AG09319 (cell line): Measurements from ENCODE around the gene VSIG2.
A peak's percentile ranks its signal among the peaks of the same experiment; 100 is the strongest.

Experiments
- DNase-seq: peaks from one replicate; pipeline ENCODE4 v3.0.0-alpha.2; 2010; ENCODE audit warnings: low read depth; ENCODE audit errors: extremely low read depth
- TF ChIP-seq, protein P1 (sequence below): IDR thresholded peaks from 2 replicates; pipeline ENCODE4 v1.5.1; 2011; ENCODE audit warnings: low read depth, mild to moderate bottlenecking, inconsistent platforms, low read length, moderate library complexity

VSIG2 gene, protein sequence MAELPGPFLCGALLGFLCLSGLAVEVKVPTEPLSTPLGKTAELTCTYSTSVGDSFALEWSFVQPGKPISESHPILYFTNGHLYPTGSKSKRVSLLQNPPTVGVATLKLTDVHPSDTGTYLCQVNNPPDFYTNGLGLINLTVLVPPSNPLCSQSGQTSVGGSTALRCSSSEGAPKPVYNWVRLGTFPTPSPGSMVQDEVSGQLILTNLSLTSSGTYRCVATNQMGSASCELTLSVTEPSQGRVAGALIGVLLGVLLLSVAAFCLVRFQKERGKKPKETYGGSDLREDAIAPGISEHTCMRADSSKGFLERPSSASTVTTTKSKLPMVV

DNA sequence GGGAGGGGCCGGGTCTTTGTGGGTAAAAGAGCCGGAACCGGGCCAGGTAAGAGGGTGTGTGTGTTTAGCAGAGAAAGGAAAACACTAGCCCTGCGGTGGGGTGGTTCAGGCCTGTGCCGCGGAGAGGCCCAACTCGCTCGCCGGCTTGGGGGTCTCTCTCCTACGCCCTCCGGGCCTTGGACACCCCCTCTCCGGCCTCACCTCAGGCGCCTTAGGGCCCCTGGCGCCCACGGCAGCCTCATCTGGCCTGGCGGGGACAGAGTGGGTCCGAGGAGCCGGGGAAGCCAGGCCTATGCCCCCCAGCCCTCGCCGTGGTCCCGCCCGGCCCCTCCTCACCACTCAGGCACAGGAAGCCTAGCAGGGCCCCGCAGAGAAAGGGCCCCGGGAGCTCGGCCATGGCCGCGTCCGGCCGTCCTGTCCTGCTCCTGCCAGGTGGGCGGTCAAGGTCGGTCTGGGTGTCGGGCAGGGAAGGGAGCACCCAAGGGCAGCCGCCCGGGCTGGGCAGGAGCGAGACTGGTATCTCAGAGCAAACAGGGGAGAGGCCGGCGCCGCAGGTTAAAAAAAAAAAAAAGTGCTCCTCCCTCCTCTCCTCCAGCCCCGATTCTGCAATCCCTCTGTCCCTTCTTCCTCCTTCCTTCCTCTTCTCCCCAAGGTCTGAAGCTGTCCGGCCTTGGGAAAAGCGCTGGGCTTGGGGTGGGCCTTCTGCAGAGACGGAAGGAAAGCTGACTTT is at the start of gene VSIG2:
Gene VSIG2, minus strand, starts transcription at position 515 of the 730 bp plus-strand sequence. Its CDS starts 118 bp downstream, at position 397.
- TF ChIP-seq, protein P1, sequence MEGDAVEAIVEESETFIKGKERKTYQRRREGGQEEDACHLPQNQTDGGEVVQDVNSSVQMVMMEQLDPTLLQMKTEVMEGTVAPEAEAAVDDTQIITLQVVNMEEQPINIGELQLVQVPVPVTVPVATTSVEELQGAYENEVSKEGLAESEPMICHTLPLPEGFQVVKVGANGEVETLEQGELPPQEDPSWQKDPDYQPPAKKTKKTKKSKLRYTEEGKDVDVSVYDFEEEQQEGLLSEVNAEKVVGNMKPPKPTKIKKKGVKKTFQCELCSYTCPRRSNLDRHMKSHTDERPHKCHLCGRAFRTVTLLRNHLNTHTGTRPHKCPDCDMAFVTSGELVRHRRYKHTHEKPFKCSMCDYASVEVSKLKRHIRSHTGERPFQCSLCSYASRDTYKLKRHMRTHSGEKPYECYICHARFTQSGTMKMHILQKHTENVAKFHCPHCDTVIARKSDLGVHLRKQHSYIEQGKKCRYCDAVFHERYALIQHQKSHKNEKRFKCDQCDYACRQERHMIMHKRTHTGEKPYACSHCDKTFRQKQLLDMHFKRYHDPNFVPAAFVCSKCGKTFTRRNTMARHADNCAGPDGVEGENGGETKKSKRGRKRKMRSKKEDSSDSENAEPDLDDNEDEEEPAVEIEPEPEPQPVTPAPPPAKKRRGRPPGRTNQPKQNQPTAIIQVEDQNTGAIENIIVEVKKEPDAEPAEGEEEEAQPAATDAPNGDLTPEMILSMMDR = no peak

DNA sequence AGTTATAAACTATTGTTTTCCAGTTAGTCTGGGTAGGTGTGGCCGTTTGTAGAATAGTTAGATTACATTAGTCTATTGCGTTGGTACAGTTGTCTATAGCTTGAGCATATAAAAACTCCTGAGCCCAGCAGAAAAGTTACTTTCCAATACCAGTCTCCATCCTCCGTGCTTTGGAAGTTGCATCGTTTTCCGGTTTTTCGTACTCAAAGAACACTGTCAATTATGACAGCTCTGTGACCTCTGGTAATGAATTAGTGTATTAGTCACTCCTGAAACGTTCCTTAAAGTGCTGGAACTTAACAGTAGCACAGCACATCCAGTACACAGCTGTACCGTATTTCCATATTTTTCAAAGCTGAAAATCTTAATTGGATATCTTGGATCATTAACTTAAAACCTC is 49.0 kb upstream of the VSIG2 start:
- no peak for DNase-seq
- TF ChIP-seq, protein P1 = no peak

More for the DNA sequence above, at the start of gene VSIG2:
- DNase-seq = no peak

DNA sequence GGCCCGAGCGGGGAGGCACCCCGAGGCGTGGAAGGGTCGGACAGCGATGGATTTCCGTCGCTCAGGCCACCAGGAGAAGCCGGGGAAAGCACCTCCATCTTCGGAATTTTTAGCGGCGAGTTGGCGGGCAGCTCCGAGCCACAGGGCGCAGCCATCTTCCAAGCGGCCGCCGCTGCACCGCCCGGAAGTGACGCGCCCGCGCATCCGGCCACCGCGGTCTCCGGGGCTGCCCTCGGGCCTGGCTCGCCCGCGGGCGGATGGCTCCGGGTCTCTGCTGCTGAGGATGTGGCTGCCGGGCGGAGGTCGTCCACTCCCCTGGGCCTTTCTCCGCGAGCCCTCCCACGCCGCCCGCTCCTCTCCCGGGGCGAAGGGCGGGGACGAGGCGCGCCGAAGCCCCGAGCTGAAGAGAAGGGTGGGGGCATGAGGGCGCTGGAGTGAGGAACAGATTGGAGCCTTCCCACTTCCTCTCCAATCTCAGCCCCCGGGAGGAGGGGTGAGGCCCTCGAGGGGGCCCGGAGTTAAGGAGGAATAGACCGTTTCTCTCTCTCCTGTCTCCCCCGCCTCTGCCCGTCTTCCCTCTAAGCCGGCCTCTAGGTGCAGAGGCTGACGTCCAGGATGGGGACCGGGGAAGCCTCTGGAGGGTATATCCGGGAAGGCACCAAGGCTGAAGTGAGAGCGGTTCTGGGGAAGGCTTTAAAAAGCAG is 48.3 kb upstream of the VSIG2 start, which contains the start of gene MSANTD2:
Gene MSANTD2, minus strand, starts transcription at position 181 of the 704 bp plus-strand sequence. Its CDS starts 26 bp downstream, at position 155.
- peak; percentile 29 for DNase-seq
- TF ChIP-seq, protein P1 = no peak

DNA sequence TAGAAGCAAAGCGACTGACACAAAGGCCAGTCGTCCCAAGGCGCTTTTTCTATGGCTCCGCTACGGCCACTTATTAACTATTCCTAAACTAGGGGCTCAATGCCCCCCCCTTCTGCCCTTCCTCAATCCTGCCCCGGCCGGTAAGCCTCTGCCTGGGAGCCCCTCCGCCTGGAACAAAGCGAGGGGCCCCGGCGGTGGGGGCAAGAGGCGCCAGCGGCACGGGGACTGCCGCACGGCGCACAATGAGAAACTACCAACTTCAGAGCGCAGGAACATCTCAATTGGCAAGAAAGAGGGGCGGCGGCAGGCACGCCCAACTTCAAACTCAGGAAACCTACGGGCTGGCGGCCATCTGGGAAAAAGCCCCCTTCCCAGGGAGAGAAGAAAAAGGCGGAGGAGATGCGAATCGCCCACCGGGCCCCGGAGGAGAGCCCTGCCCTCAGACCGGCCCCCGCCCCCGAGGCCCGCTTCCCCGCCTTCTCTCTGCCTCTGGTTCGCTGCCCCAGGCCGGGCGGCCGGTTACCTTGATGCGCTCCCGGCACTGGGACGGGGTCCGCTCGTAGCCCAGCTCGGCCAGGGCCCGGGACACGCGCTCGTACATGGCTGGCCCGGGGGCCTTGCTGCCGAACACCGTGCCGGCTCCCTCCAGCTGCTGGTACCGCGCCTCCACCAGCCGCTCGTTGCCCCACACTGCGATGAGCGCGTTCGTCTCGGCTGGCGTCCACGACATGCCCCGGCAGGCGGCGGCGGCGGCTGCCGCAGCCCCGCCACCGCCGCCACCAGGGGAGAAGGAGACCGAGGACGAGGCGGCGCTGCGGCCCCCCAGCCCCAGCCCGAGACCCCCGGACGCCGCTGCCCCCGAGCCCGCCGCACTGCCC is 47.5 kb upstream of the VSIG2 start:
- DNase-seq = no peak
- TF ChIP-seq, protein P1 = no peak

DNA sequence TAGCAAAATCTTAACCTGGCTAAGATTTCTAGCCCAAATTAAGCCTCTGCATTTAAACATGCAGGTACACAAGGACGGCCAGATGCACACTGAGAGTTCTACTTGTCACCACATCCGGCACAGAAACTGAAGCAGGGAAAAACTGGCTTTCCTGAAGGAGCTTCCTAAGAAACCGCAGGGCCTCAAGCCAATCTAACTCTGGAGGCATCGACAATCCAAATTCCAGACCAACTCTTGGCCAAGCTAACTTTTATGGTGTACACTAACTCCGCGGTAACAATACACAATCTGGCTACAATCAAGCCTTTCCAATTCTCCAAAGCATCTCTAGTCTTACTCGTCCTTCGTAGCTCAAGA is 46.9 kb upstream of the VSIG2 start:
- TF ChIP-seq, protein P1 = no peak
- peak; percentile 28 for DNase-seq

DNA sequence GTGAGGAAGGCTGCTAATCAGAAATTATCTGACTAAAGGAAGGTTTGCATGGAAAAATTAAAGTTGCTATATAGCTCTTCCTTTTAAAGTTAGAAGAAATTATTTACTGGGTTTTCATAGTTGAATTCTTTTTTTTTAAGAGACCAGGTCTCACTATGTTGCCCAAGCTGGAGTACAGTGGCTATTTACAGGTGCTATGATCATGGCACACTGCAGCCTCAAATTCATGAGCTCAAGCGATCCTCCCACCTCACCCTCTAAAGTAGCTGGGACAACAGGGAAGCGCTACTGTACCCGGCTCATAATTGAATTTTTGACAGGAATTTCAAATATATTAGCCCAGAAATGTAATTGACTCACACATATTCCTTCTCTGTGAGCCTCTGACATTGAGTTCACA is 44.3 kb upstream of the VSIG2 start:
- DNase-seq = no peak
- TF ChIP-seq, protein P1 = no peak
